ENCODE data around the gene CAPN12. TPM values are rescaled to one million over a fixed set of nuclear protein-coding genes. Genes with fewer than 3 reads are reported as not detected.
"Not testable (repeated sequence)": the region's sequence is repeated elsewhere in the genome, so short reads cannot be mapped to it uniquely, and the experiment has no call there.

The CAPN12 gene
- total and polyA plus RNA-seq, 10 of the 15 experiments (the other 5 are each of a cell fraction or from before 2014, with no cell fraction given) = 0.64 to 4.6 (median 2.0) TPM

- POLR2A ChIA-PET; FAIRE-seq; ATAC-seq; H3K4me2 ChIP-seq (ENCODE audit: control insufficient read depth, insufficient read depth); BruUV-seq (replicated peaks); H4K20me1 ChIP-seq (ENCODE audit: control insufficient read depth, insufficient read depth); H3K27ac ChIP-seq (ENCODE audit: control insufficient read depth, insufficient read depth); H3K36me3 ChIP-seq (ENCODE audit: control insufficient read depth in 2 of 2, insufficient read depth in 2 of 2, low read length in 1 of 2); H3K27me3 ChIP-seq (replicated peaks in 1 of 2; ENCODE audit: control insufficient read depth in 2 of 2, insufficient read depth in 2 of 2, low read length in 1 of 2); H3K4me1 ChIP-seq (ENCODE audit: control insufficient read depth, insufficient read depth, low read length); CTCF ChIA-PET; DNase-seq (ENCODE audit: low read depth, low spot score); H3K9me3 ChIP-seq (replicated peaks; ENCODE audit: control insufficient read depth, insufficient read depth, low read length); H3K4me3 ChIP-seq; RAD21 ChIA-PET (ENCODE audit: unreplicated experiment); H3K9ac ChIP-seq (ENCODE audit: control insufficient read depth, insufficient read depth, low read length); H2AFZ ChIP-seq (ENCODE audit: control insufficient read depth, low read depth, low read length); H3K79me2 ChIP-seq (ENCODE audit: control insufficient read depth, insufficient read depth, low read length); in situ Hi-C loops (cut with MboI): not testable (repeated sequence)
- intact Hi-C loops (cut with micrococcal nuclease; ENCODE audit: unreplicated experiment) = loop anchor here (10.0 kb wide), 1 partner anchor 99 kb away; no protein-coding TSS in a partner anchor
- SMC1A ChIA-PET (ENCODE audit: uncharacterized antibody, unreplicated experiment) = interaction anchor here (0.7 kb wide), 2 partner anchors 50 to 165 kb away, joined by 3 read pairs; no protein-coding TSS in a partner anchor
- WGBS (ENCODE audit: insufficient coverage, insufficient replicate concordance, low lambda C conversion rate, missing lambda C conversion rate) = 67% methylated on average over 1 of the region's 3 CpGs
Observed at GRCh38 chr19:38786061-38786460, 41.8 kb upstream of the CAPN12 start.

DNA sequence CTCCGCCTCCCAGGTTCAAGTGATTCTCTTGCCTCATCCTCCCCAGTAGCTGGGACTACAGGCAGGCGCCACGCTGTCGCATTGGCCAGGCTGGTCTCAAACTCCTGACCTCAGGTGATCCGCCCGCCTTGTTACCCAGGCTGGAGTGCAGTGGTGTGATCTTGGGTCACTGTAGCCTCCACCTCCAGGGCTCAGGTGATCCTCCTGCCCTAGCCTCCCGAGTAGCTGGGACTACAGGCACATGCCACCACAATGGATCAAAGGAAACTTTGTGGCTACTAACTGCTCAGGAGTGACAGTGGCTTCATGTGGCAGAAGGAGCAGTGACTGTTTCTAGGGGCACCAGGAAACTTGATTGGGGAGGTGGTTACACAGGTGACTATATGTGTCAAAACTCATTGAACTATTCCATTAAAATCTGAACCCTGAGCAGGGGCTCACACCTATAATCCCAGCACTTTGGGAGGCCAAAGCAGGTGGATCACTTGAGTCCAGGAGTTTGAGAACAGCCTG, 41.0 kb upstream of the CAPN12 start:
- no peak overlapping the region for H2AFZ ChIP-seq (ENCODE audit: control insufficient read depth, low read depth, low read length)
- DNase-seq (ENCODE audit: low read depth, low spot score) (no peak), ATAC-seq (no peak), FAIRE-seq (no peak)
- WGBS (ENCODE audit: insufficient coverage, insufficient replicate concordance, low lambda C conversion rate, missing lambda C conversion rate) = 72% methylated on average over 7 of the region's 7 CpGs
- ChIA-PET SMC1A (ENCODE audit: uncharacterized antibody, unreplicated experiment) (no interaction called here), CTCF (no interaction called here), POLR2A (no interaction called here), RAD21 (ENCODE audit: unreplicated experiment) (no interaction called here)
- no peak overlapping the region for H3K4me3 ChIP-seq
- H3K79me2 ChIP-seq (ENCODE audit: control insufficient read depth, insufficient read depth, low read length) = no peaks in the 10 kb centered on the region
- no peaks in the 10 kb centered on the region for H3K9me3 ChIP-seq (replicated peaks; ENCODE audit: control insufficient read depth, insufficient read depth, low read length)
- H3K36me3 ChIP-seq (ENCODE audit: control insufficient read depth in 2 of 2, insufficient read depth in 2 of 2, low read length in 1 of 2) = no peaks in the 10 kb centered on the region
- H3K27me3 ChIP-seq (replicated peaks in 1 of 2; ENCODE audit: control insufficient read depth in 2 of 2, insufficient read depth in 2 of 2, low read length in 1 of 2) = no peaks in the 10 kb centered on the region; a peak in 2 of 4 replicates
- no peaks in the 10 kb centered on the region for H3K4me1 ChIP-seq (ENCODE audit: control insufficient read depth, insufficient read depth, low read length)
- BruUV-seq (replicated peaks) = no TSS peak
- in situ Hi-C loops (cut with MboI) (no loop called here), intact Hi-C loops (cut with micrococcal nuclease; ENCODE audit: unreplicated experiment) (loop anchor here (10.0 kb wide), 1 partner anchor 100 kb away; no protein-coding TSS in a partner anchor)
- no peak overlapping the region for H3K4me2 ChIP-seq (ENCODE audit: control insufficient read depth, insufficient read depth)
- H4K20me1 ChIP-seq (ENCODE audit: control insufficient read depth, insufficient read depth) = no peaks in the 10 kb centered on the region
- no peak overlapping the region for H3K27ac ChIP-seq (ENCODE audit: control insufficient read depth, insufficient read depth)
- TF ChIP-seq EED (IDR thresholded peaks at IDR 0.05; ENCODE audit: low read depth) = no peak
- TF ChIP-seq TBL1XR1 (IDR thresholded peaks at IDR 0.05; ENCODE audit: low read depth, low read length) = no peak
- TF ChIP-seq CBX5 (IDR thresholded peaks at IDR 0.05; ENCODE audit: low read depth) = no peak
- TF ChIP-seq ATF3 (IDR thresholded peaks at IDR 0.05; ENCODE audit: borderline replicate concordance, extremely low read depth, low read depth, low read length) = no peak
- TF ChIP-seq RBBP5 (conservative IDR thresholded peaks at IDR 0.05) = no peak
- no peak for TF ChIP-seq SIN3A (IDR thresholded peaks at IDR 0.05; ENCODE audit: low read depth, low read length)
- no peak overlapping the region for H3K9ac ChIP-seq (ENCODE audit: control insufficient read depth, insufficient read depth, low read length)

Measured in GM12878 (cell line).